Thyroid gland (tissue), 4 donors: Measurements from ENCODE around the gene ATP1B2.

Experiments
- POLR2A ChIP-seq, 2 donors: fragments of 450-650 bp; IDR thresholded peaks; one replicate each; pipeline ENCODE4 v1.6.1; 2017; ENCODE audit warnings: antibody characterized with exemption in 2 of 2, mild to moderate bottlenecking in 2 of 2, moderate library complexity in 1 of 2
- TF ChIP-seq, protein P1 (sequence below), 6 experiments: fragments of 200-600 bp in 3 of 6; fragments of 450-650 bp in 3 of 6; sonication (generic) in 3 of 6; IDR thresholded peaks; one replicate each; pipeline ENCODE4 v1.5.1; 2016 to 2019; ENCODE audit warnings: antibody characterized with exemption in 6 of 6, mild to moderate bottlenecking in 2 of 6, inconsistent platforms in 1 of 6, moderate library complexity in 1 of 6

- TF ChIP-seq, protein P1, sequence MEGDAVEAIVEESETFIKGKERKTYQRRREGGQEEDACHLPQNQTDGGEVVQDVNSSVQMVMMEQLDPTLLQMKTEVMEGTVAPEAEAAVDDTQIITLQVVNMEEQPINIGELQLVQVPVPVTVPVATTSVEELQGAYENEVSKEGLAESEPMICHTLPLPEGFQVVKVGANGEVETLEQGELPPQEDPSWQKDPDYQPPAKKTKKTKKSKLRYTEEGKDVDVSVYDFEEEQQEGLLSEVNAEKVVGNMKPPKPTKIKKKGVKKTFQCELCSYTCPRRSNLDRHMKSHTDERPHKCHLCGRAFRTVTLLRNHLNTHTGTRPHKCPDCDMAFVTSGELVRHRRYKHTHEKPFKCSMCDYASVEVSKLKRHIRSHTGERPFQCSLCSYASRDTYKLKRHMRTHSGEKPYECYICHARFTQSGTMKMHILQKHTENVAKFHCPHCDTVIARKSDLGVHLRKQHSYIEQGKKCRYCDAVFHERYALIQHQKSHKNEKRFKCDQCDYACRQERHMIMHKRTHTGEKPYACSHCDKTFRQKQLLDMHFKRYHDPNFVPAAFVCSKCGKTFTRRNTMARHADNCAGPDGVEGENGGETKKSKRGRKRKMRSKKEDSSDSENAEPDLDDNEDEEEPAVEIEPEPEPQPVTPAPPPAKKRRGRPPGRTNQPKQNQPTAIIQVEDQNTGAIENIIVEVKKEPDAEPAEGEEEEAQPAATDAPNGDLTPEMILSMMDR (IDR thresholded peaks at IDR 0.05): no peak
- TF ChIP-seq POLR2A (IDR thresholded peaks at IDR 0.05): no peak
Observed at GRCh38 chr17:7654832-7655540, 4.3 kb downstream of the ATP1B2 start.
